T-helper 2 cell treated with Interferon-gamma antibody and Interleukin-4, amounts not matched to agents 5 μg/mL and 100 μg/mL, for 36 hours (primary cell): Measurements from ENCODE around the gene PMVK.
"Not testable (repeated sequence)": the region's sequence is repeated elsewhere in the genome, so short reads cannot be mapped to it uniquely, and the experiment has no call there.

Source experiments
- DNase-seq: peaks from one replicate; pipeline ENCODE4 v3.0.0; 2021; ENCODE audit warnings: low spot score
- H3K27ac Mint-ChIP-seq: one replicate; pipeline ENCODE4 v1.8.0; 2021; ENCODE audit warnings: mild to moderate bottlenecking, mixed read lengths
- H3K27me3 Mint-ChIP-seq: one replicate; pipeline ENCODE4 v1.8.0; 2021; ENCODE audit warnings: low read depth, mixed read lengths
- H3K36me3 Mint-ChIP-seq: one replicate; pipeline ENCODE4 v1.8.0; 2021; ENCODE audit warnings: low read depth, mixed read lengths
- H3K4me1 Mint-ChIP-seq: one replicate; pipeline ENCODE4 v1.8.0; 2021; ENCODE audit warnings: low read depth, mixed read lengths
- H3K4me3 Mint-ChIP-seq: one replicate; pipeline ENCODE4 v1.8.0; 2022; ENCODE audit warnings: mild to moderate bottlenecking, moderate library complexity, mixed read lengths
- H3K9me3 Mint-ChIP-seq: one replicate; pipeline ENCODE4 v1.8.0; 2021; ENCODE audit warnings: mixed read lengths

Gene PMVK

GRCh38 chr1:154936555-154937084, at the start of gene PMVK:
Gene PMVK, minus strand, starts transcription at chr1:154936719. Its CDS starts 34 bp downstream, at chr1:154936685.
- Mint-ChIP-seq H3K9me3 (no peaks in the 10 kb centered on the region), H3K36me3 (peaks cover 20% of the 10 kb centered on the region), H3K4me1 (peaks cover 41% of the 10 kb centered on the region), H3K27ac (peak within 1 kb of the TSS; percentile 96), H3K4me3 (peak within 1 kb of the TSS; percentile 85), H3K27me3 (no peaks in the 10 kb centered on the region)
- DNase-seq, result peak; percentile 93

- Mint-ChIP-seq H3K27ac (no peak overlapping the region), H3K27me3 (no peaks in the 10 kb centered on the region), H3K9me3 (no peaks in the 10 kb centered on the region), H3K36me3 (peaks cover 26% of the 10 kb centered on the region), H3K4me3 (no peak overlapping the region), H3K4me1 (peaks cover 11% of the 10 kb centered on the region)
- no peak for DNase-seq
Observed at GRCh38 chr1:154983776-154984466, 47.4 kb upstream of the PMVK start.

- H3K27me3 Mint-ChIP-seq, result no peaks in the 10 kb centered on the region
- H3K27ac Mint-ChIP-seq, result no peak within 1 kb of the TSS
- H3K4me1 Mint-ChIP-seq, result peaks cover 11% of the 10 kb centered on the region
- H3K9me3 Mint-ChIP-seq, result no peaks in the 10 kb centered on the region
- peaks cover 22% of the 10 kb centered on the region for H3K36me3 Mint-ChIP-seq
- no peak within 1 kb of the TSS for H3K4me3 Mint-ChIP-seq
- peak; percentile 97 for DNase-seq
Observed at GRCh38 chr1:154982897-154983648, 46.6 kb upstream of the PMVK start, which contains the start of gene FLAD1. Gene FLAD1, plus strand, starts transcription at chr1:154983344. Its CDS starts 351 bp downstream, at chr1:154983695.

GRCh38 chr1:154982341-154982740, 45.8 kb upstream of the PMVK start:
- peaks cover 15% of the 10 kb centered on the region for H3K4me1 Mint-ChIP-seq
- DNase-seq, result no peak
- H3K27ac Mint-ChIP-seq, result no peak overlapping the region
- no peak overlapping the region for H3K4me3 Mint-ChIP-seq
- peaks cover 23% of the 10 kb centered on the region for H3K36me3 Mint-ChIP-seq
- no peaks in the 10 kb centered on the region for H3K27me3 Mint-ChIP-seq
- H3K9me3 Mint-ChIP-seq, result no peaks in the 10 kb centered on the region

- Mint-ChIP-seq H3K9me3 (no peaks in the 10 kb centered on the region), H3K27me3 (no peaks in the 10 kb centered on the region), H3K4me3 (no peak overlapping the region), H3K36me3 (peaks cover 17% of the 10 kb centered on the region), H3K4me1 (peaks cover 16% of the 10 kb centered on the region), H3K27ac (no peak overlapping the region)
- DNase-seq, result no peak
Observed at GRCh38 chr1:154978360-154978759, 41.8 kb upstream of the PMVK start.

GRCh38 chr1:154977762-154978161, 41.2 kb upstream of the PMVK start:
- Mint-ChIP-seq H3K27ac (peak overlapping the region; percentile 12), H3K4me1 (peaks cover 19% of the 10 kb centered on the region), H3K4me3 (peak overlapping the region; percentile 12), H3K36me3 (peaks cover 17% of the 10 kb centered on the region)
- H3K9me3 Mint-ChIP-seq, DNase-seq, H3K27me3 Mint-ChIP-seq: not testable (repeated sequence)

GRCh38 chr1:154975409-154976059, 39.0 kb upstream of the PMVK start:
- H3K27ac Mint-ChIP-seq, result no peak overlapping the region
- peaks cover 19% of the 10 kb centered on the region for H3K36me3 Mint-ChIP-seq
- no peak overlapping the region for H3K4me3 Mint-ChIP-seq
- H3K9me3 Mint-ChIP-seq, result no peaks in the 10 kb centered on the region
- peak; percentile 77 for DNase-seq
- no peaks in the 10 kb centered on the region for H3K27me3 Mint-ChIP-seq
- peaks cover 34% of the 10 kb centered on the region for H3K4me1 Mint-ChIP-seq

GRCh38 chr1:154974808-154975408, 38.4 kb upstream of the PMVK start:
- no peaks in the 10 kb centered on the region for H3K27me3 Mint-ChIP-seq
- H3K9me3 Mint-ChIP-seq, result no peaks in the 10 kb centered on the region
- H3K4me1 Mint-ChIP-seq, result peaks cover 34% of the 10 kb centered on the region
- H3K36me3 Mint-ChIP-seq, result peaks cover 19% of the 10 kb centered on the region
- H3K27ac Mint-ChIP-seq, result no peak overlapping the region
- DNase-seq, result peak; percentile 97
- H3K4me3 Mint-ChIP-seq, result no peak overlapping the region

- no peak within 1 kb of the TSS for H3K4me3 Mint-ChIP-seq
- H3K9me3 Mint-ChIP-seq, result no peaks in the 10 kb centered on the region
- peaks cover 36% of the 10 kb centered on the region for H3K4me1 Mint-ChIP-seq
- H3K27ac Mint-ChIP-seq, result no peak within 1 kb of the TSS
- peak; percentile 96 for DNase-seq
- H3K27me3 Mint-ChIP-seq, result no peaks in the 10 kb centered on the region
- peaks cover 20% of the 10 kb centered on the region for H3K36me3 Mint-ChIP-seq
Observed at GRCh38 chr1:154974102-154974807, 37.7 kb upstream of the PMVK start, which contains the start of gene CKS1B. Gene CKS1B, plus strand, starts transcription at chr1:154974681. Its CDS starts 65 bp downstream, at chr1:154974746.

- Mint-ChIP-seq H3K27ac (no peak overlapping the region), H3K9me3 (no peaks in the 10 kb centered on the region), H3K27me3 (no peaks in the 10 kb centered on the region), H3K4me3 (no peak overlapping the region), H3K4me1 (peaks cover 34% of the 10 kb centered on the region), H3K36me3 (peaks cover 24% of the 10 kb centered on the region)
- DNase-seq, result peak; percentile 92
Observed at GRCh38 chr1:154973344-154974101, 37.0 kb upstream of the PMVK start.

GRCh38 chr1:154972517-154973343, 36.2 kb upstream of the PMVK start:
- no peaks in the 10 kb centered on the region for H3K9me3 Mint-ChIP-seq
- H3K27me3 Mint-ChIP-seq, result no peaks in the 10 kb centered on the region
- DNase-seq, result no peak
- peak overlapping the region; percentile 78 for H3K27ac Mint-ChIP-seq
- peaks cover 26% of the 10 kb centered on the region for H3K36me3 Mint-ChIP-seq
- H3K4me3 Mint-ChIP-seq, result no peak overlapping the region
- peaks cover 38% of the 10 kb centered on the region for H3K4me1 Mint-ChIP-seq

GRCh38 chr1:154972213-154972516, 35.6 kb upstream of the PMVK start:
- H3K27ac Mint-ChIP-seq, result peak overlapping the region; percentile 78
- H3K36me3 Mint-ChIP-seq, result peaks cover 28% of the 10 kb centered on the region
- DNase-seq, result no peak
- H3K4me3 Mint-ChIP-seq, result no peak overlapping the region
- no peaks in the 10 kb centered on the region for H3K9me3 Mint-ChIP-seq
- H3K27me3 Mint-ChIP-seq, result no peaks in the 10 kb centered on the region
- peaks cover 34% of the 10 kb centered on the region for H3K4me1 Mint-ChIP-seq
